ENCODE data around the gene CDC34. TPM values are rescaled to one million over a fixed set of nuclear protein-coding genes. Genes with fewer than 3 reads are reported as not detected.

CDC34 gene
- total RNA-seq, 1 experiment from 2014 or later: 87.4 TPM

- TF ChIP-seq CTCF (IDR thresholded peaks at IDR 0.05 in 2 of 3, conservative IDR thresholded peaks at IDR 0.05 in 1 of 3; ENCODE audit: borderline replicate concordance in 1 of 3, insufficient read depth in 1 of 3, low read depth in 2 of 3, low read length in 2 of 3): no peak
Observed at GRCh38 chr19:531009-531752, 379 bp upstream of the CDC34 start (continued).

- ChIA-PET POLR2A (interaction anchor here (0.7 to 1.7 kb wide), 7 partner anchors 10 to 39 kb away, joined by 3 to 10 read pairs (median 5); partner anchors contain the start of gene BSG), CTCF (interaction anchor here (0.6 to 3.2 kb wide), 4 partner anchors 22 to 765 kb away, joined by 3 to 23 read pairs (median 3); partner anchors contain the start of gene BSG), RAD21 (ENCODE audit: low non-redundant PET in 1 of 2, low total read pairs in 2 of 2, uncharacterized antibody in 2 of 2, unreplicated experiment in 2 of 2) (interaction anchor here in 1 of 2 experiments (1.0 kb wide), 1 partner anchor 22 kb away, joined by 3 read pairs; no protein-coding TSS in a partner anchor)
- peak; percentile 9 for ATAC-seq
- H2AFZ ChIP-seq (ENCODE audit: low read depth, low read length, poor library complexity, severe bottlenecking): no peak overlapping the region
- TF ChIP-seq CTCF (IDR thresholded peaks at IDR 0.05 in 2 of 3, conservative IDR thresholded peaks at IDR 0.05 in 1 of 3; ENCODE audit: borderline replicate concordance in 1 of 3, insufficient read depth in 1 of 3, low read depth in 2 of 3, low read length in 2 of 3) (peak in 2 of 3 experiments; percentile 52 to 59; a peak in 5 of 6 replicates), EGR1 (IDR thresholded peaks at IDR 0.05; ENCODE audit: low read depth) (no peak), ZFX (IDR thresholded peaks at IDR 0.05) (0 out of 2 replicates have a peak, but pooled peaks have one; percentile 31), POLR2AphosphoS5 (IDR thresholded peaks at IDR 0.05; ENCODE audit: low read depth, low read length) (peak; percentile 22; the same call in 1 of the 2 replicates)
- H3K9me2 ChIP-seq (ENCODE audit: insufficient read depth): no peaks in the 10 kb centered on the region
- H3K4me3 ChIP-seq (replicated peaks in 1 of 2; ENCODE audit: low read depth in 1 of 2, low read length in 2 of 2): peak overlapping the region; percentile 77 to 86
- intact Hi-C loops (cut with micrococcal nuclease): no loop called here
- BruUV-seq (replicated peaks): TSS peak; percentile 54
- peak overlapping the region; percentile 81 for H3K4me2 ChIP-seq (ENCODE audit: low read length)
- peak overlapping the region; percentile 91 for H3K9ac ChIP-seq (ENCODE audit: low read length)
- H3K27me3 ChIP-seq (ENCODE audit: insufficient read depth, low read length): no peaks in the 10 kb centered on the region
- DNase-seq (ENCODE audit: low read depth, low spot score): peak; percentile 51
- H3K27ac ChIP-seq (ENCODE audit: low read depth, low read length): peak overlapping the region; percentile 96
- H3K36me3 ChIP-seq (ENCODE audit: control insufficient read depth in 1 of 2, insufficient read depth in 2 of 2, low read length in 2 of 2): peaks cover 16 to 17% of the 10 kb centered on the region in 2 experiments; a peak in 3 of 4 replicates
- H3K79me2 ChIP-seq (ENCODE audit: insufficient read depth, low read length): peaks cover 50% of the 10 kb centered on the region
- no peaks in the 10 kb centered on the region; a peak in 1 of 4 replicates for H3K9me3 ChIP-seq (ENCODE audit: control insufficient read depth in 1 of 2, insufficient read depth in 1 of 2, low read depth in 1 of 2, low read length in 2 of 2)
- peaks cover 9% of the 10 kb centered on the region; the same call in 1 of the 2 replicates for H4K20me1 ChIP-seq (ENCODE audit: insufficient read depth)
- H3K4me1 ChIP-seq (ENCODE audit: control insufficient read depth in 1 of 2, insufficient read depth in 2 of 2, low read length in 2 of 2): peaks cover 23 to 45% of the 10 kb centered on the region in 2 experiments
Observed at GRCh38 chr19:532561-533363, 1.2 kb downstream of the CDC34 start.
